HG02884 (cell line): ENCODE measurements around the gene ADAMTS8.
"Not testable (repeated sequence)": the region's sequence is repeated elsewhere in the genome, so short reads cannot be mapped to it uniquely, and the experiment has no call there.

ENCODE experiments used
- ATAC-seq: cut with Tn5 transposase; IDR thresholded peaks from one replicate; pipeline ENCODE4 v1.9.1; 2021; ENCODE audit warnings: mild to moderate bottlenecking, moderate library complexity; ENCODE audit not compliant: unreplicated experiment

The ADAMTS8 gene

DNA sequence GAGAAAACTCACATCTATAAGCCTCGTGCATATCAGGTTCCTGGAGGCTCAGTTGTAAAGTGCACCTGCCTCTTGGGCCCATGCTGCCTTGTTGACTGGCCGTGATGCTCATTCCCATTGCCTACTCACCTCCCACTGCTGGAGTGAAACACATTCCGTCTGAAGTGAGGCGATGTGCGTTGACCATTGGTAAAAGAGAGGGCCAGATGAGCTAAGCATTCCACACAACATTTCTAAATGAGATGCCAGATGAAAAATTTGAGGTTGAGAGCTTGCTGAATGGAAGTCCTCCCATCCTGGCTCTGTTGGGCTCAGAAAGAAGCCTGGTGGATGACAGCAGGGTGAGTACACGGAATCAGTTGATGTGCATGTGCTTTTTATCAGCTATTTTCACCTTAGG lies 11.5 kb upstream of the ADAMTS8 start:
- ATAC-seq: no peak

DNA sequence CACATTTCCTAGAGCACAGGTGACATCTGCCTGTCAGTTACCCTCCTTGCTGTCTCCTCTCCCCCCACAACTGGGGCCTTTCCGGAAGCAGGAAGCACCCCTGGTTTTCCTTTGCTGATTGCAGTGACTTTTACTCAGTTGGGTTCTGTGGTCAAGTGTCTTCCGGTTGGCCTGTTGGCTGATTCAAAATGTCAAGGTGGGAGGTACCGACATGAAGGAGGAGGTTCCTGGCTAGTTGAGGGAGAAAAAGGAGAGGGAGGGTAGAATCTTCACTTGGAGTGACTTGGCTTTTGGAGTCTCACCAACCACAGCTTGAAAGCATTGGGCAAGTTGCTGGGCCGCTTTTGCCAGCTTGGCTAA lies 10.7 kb upstream of the ADAMTS8 start:
- no peak for ATAC-seq

DNA sequence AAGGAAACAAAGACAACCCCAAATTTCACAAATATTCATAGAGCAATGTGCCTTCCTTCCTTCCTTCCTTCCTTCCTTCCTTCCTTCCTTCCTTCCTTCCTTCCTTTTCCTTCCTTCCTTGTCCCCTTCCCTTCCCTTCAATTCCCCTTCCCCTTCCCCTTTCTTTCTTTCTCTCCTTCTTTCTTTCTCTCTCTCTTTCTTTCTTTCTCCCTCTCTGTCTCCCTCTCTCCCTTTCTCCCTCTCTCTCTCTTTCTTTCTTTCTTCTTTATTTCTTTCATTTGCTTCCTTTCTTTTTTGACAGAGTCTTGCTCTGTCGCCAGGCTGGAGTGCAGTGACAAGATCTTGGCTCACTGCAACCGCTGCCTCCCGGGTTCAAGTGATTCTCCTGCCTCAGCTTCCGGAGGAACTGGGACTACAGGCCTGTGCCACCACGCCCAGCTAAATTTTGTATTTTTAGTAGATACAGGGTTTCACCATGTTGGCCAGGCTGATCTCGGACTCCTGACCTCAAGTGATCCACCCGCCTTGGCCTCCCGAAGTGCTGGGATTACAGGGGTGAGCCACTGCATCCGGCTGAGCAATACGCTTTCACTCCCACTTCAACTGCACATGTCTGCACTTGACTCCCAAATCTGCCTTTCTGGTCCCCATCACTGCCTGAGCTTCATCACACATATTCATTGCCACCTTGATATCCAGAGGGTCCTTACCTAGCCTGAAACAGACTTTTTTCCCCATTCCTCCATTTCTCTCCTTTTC lies 10.2 kb upstream of the ADAMTS8 start:
- not testable (repeated sequence) for ATAC-seq

DNA sequence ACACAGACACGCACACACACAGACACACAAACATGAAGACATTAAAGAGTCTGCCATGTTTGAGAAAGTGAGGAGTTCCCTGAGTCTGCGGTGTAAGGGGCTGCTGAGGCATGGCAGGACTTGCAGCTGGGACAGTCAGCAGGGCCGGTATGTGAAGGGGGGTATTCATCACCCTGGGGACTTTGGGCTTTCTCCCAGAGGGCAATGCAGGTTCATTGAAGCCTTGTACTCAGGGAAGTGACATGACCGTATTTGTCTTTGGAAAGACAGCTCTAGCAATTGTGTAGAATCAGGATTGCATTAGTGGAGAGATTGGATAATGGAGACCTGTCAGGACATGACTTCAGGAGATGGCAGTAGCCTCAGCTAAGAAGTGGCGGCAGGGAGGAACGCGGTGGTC lies 9.4 kb upstream of the ADAMTS8 start:
- ATAC-seq: no peak

DNA sequence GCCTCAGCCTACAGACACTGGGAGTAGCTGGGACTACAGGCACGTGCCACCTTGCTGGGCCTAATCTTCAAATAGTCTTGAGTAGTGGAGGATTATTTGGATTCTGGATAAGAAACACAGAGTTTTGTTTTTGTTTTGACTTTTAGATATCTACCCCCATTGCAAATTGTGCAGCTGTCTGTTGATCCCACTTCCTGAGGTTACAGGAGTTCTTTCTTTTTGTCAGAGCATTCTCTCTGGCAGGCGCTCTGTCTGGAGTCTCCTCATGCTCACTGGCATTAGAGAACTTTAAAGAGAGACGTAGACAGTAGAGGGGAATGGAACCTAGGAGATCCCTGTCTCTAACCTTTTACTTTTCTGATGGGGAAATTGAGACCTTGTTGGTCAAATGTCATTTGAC lies 7.8 kb upstream of the ADAMTS8 start:
- no peak for ATAC-seq

DNA sequence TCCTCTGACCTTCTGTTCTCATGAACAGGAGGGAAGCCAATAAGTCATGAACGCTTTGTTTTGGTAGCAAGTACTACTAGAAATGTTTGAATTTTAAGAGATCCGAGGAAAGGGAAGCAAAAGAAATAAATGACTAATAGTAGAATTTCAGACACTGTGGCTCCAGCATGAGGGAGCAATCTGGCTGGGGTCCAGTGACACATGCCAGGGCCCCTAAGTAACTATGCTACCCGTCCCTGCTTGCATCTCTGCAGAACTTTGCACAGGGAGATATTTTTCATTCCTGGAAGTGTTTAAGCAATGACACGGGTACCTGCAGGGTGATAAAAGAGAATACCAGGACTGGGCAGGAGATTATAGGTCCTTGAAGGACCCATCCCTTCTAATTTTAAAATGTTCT lies 7.3 kb upstream of the ADAMTS8 start:
- no peak for ATAC-seq

DNA sequence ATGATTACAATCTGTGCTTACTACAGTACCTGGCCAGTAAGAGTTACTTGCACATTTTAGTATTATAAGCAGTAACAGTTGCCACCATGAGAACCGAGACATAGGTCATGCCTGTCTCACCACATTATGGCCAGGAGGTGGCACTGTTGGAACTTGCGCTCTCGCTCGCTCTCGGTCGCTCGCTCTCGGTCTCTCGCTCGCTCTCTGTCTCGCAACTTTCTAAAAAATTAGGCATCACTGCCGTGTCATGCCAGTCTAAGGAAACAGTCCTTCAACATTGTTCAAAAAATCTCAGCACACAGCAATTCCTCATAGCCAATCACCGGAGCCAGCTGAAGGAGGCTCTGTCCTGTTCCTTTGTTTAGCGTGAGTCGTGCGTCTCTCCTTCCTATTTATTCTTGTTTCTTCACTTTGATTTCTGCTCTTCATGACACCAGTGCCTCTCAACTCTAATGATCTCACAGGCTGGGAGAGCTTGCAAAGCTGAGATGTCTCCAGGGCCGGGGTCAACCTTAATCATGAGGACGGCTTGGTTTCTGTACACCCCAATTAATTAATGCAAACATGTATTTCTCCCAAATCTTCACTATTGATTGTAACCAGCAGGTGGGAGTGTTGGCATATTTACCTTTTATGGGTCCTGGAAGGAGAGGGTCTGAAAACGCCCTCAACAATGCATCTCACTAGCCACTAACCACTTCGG lies 6.3 kb upstream of the ADAMTS8 start:
- ATAC-seq: peak; percentile 81

DNA sequence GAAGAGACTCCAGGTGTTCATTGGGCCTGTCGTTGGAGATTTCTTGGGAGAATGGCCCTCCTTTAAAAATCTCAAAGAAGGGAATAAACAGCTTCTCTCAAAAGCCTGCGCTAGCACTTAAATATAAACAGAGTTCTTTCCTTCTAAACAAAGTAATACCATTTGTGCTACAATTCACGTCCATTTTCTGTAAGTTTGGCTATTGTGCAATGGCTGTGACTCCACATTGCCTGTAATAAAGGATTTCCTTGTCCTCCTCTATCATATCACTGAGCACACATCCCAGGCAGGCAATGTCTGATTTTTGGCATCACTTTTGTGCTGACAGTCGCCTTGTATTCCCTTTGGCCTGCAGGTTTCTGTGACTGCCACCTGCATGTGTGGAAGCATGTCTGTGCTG lies 4.9 kb upstream of the ADAMTS8 start:
- ATAC-seq: no peak

DNA sequence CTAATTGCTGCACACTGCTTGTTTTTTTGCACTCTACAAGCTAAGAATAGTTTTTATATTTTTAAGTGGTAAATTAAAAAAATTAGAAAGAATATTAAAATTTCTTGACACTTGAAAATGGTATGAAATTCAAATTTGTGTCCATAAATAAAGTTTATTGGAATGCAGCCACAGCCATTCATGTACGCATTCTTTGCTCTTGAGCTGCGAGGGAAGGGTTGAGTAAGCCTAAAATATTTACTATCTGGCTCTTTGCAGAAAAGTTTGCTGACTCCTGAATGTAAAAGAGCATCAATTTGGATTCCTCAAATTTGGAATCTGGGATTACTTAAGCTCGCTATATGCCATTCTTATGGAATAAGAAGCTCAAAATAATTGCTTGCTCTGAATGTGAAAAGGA lies 3.4 kb upstream of the ADAMTS8 start:
- ATAC-seq: no peak

DNA sequence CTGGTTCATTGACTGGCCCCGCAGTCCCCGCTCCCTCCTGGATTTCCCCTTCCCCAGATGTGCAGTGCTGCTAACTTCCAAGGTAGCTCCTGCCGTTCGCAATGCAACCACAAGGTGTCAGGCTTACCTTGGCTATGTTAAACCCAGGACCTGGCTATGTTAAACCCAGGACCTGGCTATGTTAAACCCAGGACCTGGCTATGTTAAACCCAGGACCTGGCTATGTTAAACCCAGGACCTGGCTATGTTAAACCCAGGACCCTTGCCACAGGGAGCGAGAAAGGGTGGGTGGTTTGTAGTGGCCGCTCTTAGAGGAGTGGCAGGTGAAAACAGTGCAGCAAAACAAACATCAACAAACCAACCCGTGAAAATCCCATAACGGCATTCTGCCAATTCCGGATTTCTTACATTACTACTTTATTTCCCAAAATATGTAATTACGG lies 2.9 kb upstream of the ADAMTS8 start:
- ATAC-seq: peak; percentile 58

DNA sequence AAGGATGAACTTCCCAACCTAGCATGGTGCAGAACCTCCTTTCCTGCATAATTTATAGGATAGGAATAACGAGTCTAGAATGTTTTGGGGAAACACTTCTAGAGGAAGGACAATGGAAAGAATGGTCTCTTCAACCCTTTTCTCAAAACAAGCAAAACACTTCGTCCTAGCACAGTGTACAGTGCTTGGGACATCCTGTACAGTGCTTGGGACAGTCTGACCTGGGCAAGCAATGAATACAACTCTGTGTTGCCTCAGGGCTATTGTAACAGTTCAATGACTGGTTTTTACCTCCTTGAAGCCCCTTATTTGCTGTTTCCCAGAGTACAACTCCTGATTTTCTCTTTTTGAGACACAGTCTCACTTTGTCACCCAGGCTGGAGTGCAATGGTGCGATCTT lies 1.6 kb upstream of the ADAMTS8 start:
- no peak for ATAC-seq

DNA sequence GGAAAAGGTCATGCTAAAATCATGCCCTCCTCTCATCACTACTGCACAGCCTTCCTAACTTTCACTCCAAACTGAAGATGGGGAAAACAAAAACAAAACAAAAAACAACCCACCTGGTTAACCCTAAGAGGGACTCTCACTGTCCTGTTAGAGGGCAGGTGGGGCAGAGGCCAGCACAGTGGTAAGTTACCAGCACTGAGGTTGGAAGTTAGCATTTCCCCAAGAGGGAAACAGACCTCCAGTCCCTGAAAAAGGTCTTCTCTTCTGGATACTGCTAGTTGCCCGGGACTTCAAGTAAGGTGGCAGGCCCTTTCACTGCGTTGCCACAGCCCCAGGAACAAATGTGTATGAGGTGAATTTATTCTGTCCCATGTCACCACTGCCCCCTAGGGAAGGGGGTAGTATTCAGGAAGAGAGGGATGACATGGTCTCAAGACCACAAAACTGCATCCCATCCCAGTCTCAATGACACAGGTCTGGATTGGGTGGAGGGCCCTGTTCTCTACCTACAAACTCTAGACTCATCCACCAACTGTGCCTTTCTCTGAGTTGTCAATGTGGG lies 792 bp upstream of the ADAMTS8 start:
- no peak for ATAC-seq

DNA sequence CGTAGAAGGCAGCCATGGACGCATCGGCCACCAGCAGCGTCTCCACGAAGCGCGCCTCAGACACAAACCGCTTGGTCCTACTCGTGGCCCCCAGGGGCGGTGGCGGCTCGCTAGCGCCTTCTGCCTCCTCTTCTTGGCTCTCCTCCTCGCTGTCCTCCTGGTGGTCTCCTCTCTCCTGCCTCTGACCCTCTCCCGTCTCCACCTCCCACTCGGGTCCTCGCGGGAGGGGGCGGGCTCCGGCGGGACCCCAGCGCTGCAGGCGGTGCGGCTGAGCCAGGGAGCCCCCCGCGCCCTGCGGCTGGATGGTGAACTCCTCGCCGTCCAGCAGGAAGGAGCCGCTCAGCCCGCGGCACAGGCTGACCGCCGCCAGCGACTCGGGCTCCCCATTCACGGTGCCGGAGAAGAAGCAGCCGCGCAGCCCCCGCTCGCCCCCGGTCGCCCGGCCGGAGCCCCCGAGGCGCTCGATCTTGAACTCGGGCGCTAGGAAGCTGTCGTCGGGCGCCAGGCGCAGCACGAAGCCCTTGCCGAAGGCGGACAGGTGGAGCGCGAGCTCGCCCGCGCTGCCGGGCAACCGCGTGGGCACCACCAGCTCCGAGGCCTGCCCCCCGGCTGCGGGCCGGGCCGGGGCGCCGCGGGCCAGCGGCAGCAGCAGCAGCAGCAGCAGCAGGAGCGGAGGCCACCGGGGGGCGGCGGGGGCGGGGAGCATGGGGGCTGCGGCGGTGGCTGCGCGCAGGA lies 661 bp downstream of the ADAMTS8 start:
- ATAC-seq: no peak

DNA sequence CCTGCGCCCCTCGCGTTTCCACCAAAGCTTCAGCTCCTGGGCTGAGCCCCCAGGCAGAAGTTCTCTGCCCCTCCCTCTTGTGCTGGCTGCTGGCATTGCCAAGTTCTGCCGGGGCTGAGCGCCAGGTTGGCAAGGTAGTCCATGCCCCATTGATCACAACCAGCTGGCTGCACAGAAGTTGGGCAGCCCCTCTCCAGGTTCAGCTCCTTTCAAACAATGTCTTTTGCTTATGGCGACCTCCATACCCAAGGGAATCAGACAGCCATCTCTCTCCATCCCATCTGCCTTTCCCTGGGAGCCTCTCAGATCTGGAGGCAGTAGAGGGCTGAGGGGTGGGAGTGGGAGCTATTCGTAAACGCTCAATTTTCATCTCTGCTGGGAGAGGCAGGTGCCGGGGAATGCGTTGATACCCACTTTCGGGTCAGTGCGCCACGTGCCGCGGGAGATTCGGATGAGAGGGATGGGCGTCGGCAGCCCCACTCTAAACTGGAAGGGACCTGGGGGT lies 1.5 kb downstream of the ADAMTS8 start:
- no peak for ATAC-seq

DNA sequence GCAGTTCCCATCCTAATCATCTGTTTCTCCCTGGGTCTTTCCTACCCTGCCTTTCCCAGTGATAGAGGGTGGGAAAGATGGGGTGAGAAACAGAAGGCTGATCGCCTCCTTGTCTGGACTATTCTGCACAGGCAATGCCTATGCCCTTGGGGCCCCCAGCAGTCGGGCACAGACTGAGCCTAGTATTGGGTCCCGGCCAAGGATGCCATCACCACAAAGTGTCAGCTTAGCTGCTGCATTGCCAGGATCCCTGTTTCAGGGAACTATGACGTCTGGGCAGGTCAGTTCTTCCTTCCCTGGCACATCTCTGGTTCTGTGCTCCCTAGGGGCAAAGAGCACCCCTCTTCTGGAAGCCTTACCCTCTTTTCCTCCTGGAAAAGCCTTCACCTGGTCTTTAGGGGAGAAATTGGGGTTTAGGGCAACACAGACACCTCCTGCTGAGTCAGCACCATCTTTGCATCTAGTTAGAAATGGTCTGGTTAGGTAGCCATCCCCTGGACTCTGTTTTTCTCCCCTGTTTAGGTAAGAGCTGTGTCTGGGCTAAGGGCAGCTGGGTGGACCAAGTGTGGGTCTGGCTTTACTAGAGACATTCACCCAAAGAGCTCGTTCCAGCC lies 2.1 kb downstream of the ADAMTS8 start:
- ATAC-seq: no peak

DNA sequence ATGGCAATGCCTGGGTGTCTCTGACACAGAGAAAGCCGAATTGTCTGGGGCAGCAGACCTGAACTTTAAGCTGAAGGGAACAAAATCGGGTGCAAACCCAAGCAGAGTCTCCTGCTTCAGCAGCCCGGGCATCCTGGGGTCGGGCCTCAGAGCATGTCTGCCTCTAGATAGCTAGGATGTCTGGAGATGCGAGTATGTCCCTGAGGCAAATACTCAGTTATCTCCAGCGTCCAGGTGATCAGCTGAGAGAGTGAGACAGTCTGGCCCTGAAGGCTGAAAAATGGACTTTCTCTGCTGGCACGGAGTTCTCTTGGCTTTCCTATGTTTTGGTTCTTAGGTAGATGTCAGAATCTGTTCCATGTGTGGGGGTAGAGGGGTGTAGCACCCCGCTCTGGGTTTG lies 3.3 kb downstream of the ADAMTS8 start:
- no peak for ATAC-seq

DNA sequence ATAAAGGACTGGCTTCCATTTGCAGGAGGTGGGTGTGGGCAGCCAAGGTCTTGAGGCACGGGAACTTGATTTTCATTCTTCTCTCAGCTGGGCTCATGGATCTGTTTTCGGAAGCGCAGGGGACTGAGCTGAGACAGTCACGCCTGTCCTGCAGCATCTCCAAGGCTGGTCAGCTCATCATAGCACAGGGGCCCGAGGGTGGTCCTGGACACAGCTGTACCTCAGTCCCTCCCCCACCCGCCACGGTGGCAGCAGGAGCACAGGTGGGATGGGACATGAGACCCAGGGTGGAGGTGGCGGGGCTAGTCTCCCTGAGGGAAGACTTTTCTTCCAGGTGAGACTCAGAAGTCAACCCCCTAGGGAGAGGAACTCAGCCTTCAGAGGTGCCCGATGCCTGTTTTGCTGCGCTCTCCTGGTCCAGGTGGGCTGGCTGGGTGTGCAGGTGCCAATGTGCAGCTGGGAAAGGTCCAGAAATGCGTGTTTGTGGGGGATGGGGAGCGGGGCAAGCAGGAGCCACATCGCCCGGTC lies 3.7 kb downstream of the ADAMTS8 start:
- ATAC-seq: no peak

DNA sequence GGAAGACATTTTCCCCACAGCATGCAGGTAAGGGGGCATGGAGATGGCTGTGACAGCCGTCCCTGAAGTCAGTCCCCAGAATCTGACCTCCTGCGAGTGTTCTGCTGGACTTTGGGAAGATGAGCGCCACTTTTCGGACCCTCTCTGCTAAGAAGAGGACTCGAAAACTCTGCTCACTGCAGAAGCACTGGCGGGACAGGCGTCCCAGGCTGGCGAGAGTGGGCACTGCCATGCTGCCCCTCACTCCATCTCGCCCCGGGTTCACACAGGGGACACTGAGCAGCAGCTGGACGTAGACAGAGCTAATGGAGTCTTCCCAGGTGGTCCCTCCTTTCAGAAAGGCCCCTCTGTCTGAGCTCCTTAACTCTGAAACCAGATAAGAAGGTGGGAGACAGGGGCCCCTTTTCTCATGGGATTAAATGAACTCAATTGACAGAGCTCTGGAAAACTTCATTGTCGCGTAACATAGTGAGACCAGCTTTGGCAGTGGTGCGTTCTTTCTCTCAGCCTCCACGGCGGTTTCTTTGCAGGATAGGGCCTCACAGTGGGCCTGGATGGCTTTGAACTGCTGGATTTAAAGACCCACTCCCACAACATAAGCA lies 4.8 kb downstream of the ADAMTS8 start:
- no peak for ATAC-seq

DNA sequence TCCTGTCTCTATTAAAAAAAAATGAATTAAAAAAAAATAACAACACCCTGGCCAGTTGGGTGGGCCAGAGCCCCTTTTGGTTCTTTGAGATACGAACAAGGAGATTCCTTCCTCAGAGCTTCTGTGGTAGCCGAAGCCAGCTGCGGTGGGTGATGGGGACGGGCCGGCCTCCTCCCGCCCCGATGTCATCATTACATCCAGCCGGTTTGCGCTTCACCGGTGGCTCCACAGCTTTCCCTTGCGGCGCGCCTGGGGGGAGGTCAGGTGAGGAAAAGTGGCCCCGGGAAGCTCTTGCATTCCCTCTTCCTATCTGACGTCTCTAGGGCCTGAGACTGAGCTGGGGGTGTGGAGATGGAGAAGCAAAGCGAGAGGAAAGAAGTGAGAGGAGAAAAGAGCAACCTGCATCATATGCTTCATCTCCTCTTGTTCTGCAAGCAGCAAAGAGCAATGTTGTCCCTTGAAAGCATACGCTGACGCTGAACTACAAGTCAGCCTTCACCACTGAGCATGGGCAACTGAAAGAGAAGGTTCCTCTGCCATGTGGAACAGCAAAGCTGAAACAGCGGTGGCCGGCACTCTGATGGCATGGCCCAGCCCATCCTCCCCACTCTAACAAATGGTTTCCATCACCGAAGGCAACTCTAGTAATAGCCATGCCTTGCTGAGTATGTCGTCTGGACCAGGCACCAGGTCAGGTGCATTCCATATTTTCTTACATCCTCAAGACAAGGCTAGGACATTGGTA lies 6.0 kb downstream of the ADAMTS8 start:
- ATAC-seq: no peak

DNA sequence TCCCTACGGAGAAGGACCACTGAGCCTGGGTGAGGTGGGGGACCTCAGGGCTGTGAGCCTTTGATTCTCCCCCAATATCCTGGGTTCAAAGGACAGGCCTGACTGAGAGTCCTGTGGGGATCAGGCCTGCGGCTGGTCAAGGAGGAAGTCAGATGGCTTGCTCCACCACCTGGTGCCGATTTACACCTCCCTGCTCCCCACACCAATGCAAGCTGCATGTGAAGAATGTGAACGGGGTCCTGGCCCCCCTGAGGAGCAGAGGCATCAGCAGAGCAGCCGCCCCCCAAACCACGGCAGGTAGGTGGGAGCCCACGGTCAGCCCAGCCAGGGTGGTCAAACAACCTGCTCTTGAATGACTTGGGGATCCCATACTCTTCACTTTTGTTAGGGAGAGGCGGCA lies 6.7 kb downstream of the ADAMTS8 start:
- no peak for ATAC-seq
